ENCODE measurements around the gene TRMT112. TPM values are rescaled to one million over a fixed set of nuclear protein-coding genes. Genes with fewer than 3 reads are reported as not detected.

Gene TRMT112
- total RNA-seq, 2 experiments from 2014 or later = 197 TPM

DNA sequence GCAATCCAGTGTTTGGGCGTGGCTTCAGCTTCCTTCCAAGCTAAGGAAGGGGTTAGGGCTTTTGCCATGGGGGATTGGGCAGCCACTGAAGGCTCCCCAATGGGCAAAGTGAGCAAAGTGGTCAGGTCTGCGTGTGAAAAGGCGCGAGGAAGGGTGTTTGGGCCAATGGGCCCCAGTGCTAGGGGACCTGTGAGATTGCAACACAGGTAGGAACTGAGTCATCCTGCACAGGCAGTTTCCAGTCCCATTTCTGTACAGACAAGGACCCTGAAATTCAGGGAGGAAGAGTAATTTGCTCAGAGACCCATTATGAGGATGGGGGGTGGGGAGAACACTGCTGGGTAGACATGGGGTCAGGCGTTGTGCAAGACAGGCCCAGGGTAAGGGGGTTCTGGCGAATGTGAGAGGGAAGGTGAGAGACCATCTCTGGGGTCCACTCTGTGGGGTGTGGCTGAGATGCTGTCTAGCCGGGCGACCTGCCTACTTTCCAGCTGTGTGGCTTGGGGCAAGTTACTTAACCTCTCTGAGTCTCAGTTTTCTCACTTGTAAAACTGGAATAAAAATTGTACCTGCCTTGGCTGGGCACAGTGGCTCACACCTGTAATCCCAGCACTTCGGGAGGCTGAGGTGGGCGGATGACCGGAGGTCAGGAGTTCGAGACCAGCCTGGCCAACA lies 30.0 kb upstream of the TRMT112 start:
- no peak for DNase-seq
- intact Hi-C loops (cut with micrococcal nuclease) = no loop called here
- TF ChIP-seq, protein P1, sequence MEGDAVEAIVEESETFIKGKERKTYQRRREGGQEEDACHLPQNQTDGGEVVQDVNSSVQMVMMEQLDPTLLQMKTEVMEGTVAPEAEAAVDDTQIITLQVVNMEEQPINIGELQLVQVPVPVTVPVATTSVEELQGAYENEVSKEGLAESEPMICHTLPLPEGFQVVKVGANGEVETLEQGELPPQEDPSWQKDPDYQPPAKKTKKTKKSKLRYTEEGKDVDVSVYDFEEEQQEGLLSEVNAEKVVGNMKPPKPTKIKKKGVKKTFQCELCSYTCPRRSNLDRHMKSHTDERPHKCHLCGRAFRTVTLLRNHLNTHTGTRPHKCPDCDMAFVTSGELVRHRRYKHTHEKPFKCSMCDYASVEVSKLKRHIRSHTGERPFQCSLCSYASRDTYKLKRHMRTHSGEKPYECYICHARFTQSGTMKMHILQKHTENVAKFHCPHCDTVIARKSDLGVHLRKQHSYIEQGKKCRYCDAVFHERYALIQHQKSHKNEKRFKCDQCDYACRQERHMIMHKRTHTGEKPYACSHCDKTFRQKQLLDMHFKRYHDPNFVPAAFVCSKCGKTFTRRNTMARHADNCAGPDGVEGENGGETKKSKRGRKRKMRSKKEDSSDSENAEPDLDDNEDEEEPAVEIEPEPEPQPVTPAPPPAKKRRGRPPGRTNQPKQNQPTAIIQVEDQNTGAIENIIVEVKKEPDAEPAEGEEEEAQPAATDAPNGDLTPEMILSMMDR (IDR thresholded peaks at IDR 0.05) = no peak
- H3K27ac Mint-ChIP-seq = no peak overlapping the region
- CTCF ChIA-PET = interaction anchor here (8.1 kb wide), 1 partner anchor 9 kb away, joined by 75 read pairs; the partner anchor contains the start of gene RPS6KA4
- H3K4me1 Mint-ChIP-seq (ENCODE audit: low read depth) = peaks cover 7% of the 10 kb centered on the region
- no peak overlapping the region for H3K4me3 Mint-ChIP-seq
- H3K27me3 Mint-ChIP-seq = no peaks in the 10 kb centered on the region
- POLR2A ChIA-PET = interaction anchor here (1.9 kb wide), 1 partner anchor 11 kb away, joined by 5 read pairs; no protein-coding TSS in a partner anchor
- no peak for ATAC-seq
- H3K36me3 Mint-ChIP-seq (ENCODE audit: low read depth) = peaks cover 18% of the 10 kb centered on the region
- H3K9me3 Mint-ChIP-seq = no peaks in the 10 kb centered on the region

DNA sequence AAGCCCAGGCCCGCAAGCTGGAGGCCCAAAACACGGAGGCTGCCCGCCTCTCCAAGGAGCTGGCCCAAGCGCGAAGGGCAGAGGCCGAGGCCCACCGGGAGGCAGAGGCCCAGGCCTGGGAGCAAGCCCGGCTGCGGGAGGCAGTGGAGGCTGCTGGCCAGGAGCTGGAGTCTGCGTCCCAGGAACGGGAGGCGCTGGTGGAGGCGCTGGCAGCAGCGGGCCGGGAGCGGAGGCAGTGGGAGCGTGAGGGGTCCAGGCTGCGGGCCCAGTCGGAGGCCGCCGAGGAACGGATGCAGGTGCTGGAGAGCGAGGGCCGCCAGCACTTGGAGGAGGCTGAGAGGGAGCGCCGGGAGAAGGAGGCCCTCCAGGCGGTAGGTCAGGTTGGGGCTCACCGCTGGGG lies 27.4 kb upstream of the TRMT112 start:
- TF ChIP-seq, protein P1 (IDR thresholded peaks at IDR 0.05) = no peak
- peaks cover 20% of the 10 kb centered on the region for H3K4me1 Mint-ChIP-seq (ENCODE audit: low read depth)
- ATAC-seq (no peak), DNase-seq (no peak)
- H3K4me3 Mint-ChIP-seq = no peak overlapping the region
- peaks cover 29% of the 10 kb centered on the region for H3K36me3 Mint-ChIP-seq (ENCODE audit: low read depth)
- H3K27me3 Mint-ChIP-seq = no peaks in the 10 kb centered on the region
- POLR2A ChIA-PET = interaction anchor here (0.6 to 4.9 kb wide), 3 partner anchors 9 to 32 kb away, joined by 3 to 19 read pairs (median 6); no protein-coding TSS in a partner anchor
- intact Hi-C loops (cut with micrococcal nuclease) = no loop called here
- H3K27ac Mint-ChIP-seq = no peak overlapping the region
- no peaks in the 10 kb centered on the region for H3K9me3 Mint-ChIP-seq
- CTCF ChIA-PET = interaction anchor here (8.1 kb wide), 1 partner anchor 12 kb away, joined by 75 read pairs; the partner anchor contains the start of gene RPS6KA4

DNA sequence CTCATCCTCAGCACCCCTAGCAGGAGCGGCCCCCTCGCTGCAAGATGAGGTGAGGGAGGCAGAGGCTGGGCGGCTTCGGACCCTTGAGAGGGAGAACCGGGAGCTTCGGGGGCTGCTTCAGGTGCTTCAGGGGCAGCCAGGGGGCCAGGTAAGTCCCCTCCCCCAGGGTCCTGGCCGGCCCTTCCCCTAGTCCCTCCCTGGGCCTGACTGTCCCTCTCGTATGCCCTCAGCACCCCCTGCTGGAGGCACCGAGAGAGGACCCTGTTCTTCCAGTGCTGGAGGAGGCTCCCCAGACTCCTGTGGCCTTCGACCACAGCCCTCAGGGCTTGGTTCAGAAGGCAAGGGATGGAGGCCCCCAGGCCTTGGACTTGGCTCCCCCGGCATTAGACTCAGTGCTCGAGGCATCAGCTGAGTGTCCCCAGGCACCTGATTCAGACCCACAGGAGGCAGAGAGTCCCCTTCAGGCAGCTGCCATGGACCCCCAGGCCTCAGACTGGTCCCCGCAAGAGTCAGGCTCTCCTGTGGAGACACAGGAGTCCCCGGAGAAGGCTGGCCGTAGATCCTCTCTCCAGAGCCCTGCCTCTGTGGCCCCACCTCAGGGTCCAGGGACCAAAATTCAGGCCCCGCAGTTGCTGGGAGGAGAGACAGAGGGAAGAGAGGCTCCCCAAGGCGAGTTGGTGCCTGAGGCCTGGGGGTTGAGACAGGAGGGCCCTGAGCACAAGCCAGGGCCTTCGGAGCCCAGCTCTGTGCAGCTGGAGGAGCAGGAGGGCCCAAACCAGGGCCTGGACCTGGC lies 26.6 kb upstream of the TRMT112 start:
- Mint-ChIP-seq H3K9me3 (no peaks in the 10 kb centered on the region), H3K27me3 (no peaks in the 10 kb centered on the region), H3K36me3 (ENCODE audit: low read depth) (peaks cover 34% of the 10 kb centered on the region), H3K27ac (no peak overlapping the region), H3K4me1 (ENCODE audit: low read depth) (peaks cover 29% of the 10 kb centered on the region), H3K4me3 (no peak overlapping the region)
- TF ChIP-seq, protein P1 (IDR thresholded peaks at IDR 0.05) = peak; percentile 17
- DNase-seq (peak; percentile 35), ATAC-seq (no peak)
- ChIA-PET CTCF (interaction anchor here (2.9 to 8.1 kb wide), 2 partner anchors 12 kb away, joined by 10 to 75 read pairs; partner anchors contain the start of gene RPS6KA4), POLR2A (interaction anchor here (1.7 to 4.9 kb wide), 3 partner anchors 10 to 26 kb away, joined by 5 to 19 read pairs (median 6); partner anchors contain the start of genes PRDX5 and TRMT112)
- intact Hi-C loops (cut with micrococcal nuclease) = no loop called here

DNA sequence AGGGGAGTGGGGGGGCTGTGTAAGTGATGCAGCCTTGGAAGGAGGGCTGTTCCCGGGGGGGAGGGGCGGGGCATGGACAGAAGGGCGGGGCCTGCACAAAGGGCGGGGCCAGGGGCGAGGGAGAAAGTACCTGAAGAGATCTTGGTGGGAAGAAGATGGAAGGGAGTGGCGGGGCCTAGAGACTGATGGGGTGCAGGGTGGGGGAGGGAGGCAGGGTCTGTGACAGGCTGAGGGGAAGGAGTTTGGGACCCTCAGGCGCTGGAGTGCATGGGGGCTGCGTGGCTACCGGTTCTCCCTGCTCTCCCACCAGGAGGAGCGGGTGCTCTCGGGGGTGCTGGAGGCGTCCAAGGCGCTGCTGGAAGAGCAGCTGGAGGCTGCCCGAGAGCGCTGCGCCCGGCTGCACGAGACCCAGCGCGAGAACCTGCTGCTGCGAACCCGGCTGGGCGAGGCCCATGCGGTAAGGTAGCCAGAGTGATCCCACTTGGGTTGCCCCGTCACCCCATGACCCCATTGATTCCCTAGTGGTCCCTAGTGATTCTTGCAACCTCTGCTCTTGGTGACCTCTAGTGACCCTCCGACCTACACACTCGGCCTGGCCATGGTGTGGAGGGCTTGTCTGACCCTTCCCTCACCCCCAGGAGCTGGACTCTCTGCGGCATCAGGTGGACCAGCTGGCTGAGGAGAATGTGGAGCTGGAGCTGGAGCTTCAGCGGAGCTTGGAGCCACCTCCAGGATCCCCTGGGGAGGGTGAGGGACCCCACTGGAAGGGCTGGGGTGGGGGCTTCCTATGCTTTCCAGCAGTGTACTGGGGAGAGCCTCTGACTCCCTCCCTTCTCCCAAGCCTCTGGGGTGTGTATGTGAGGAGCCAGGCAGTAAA lies 25.7 kb upstream of the TRMT112 start:
- Mint-ChIP-seq H3K27me3 (no peaks in the 10 kb centered on the region), H3K36me3 (ENCODE audit: low read depth) (peaks cover 37% of the 10 kb centered on the region), H3K9me3 (no peaks in the 10 kb centered on the region), H3K27ac (no peak overlapping the region), H3K4me3 (no peak overlapping the region), H3K4me1 (ENCODE audit: low read depth) (peaks cover 33% of the 10 kb centered on the region)
- DNase-seq = no peak
- ATAC-seq = no peak
- TF ChIP-seq, protein P1 (IDR thresholded peaks at IDR 0.05) = no peak
- ChIA-PET POLR2A (interaction anchor here (0.9 to 4.9 kb wide), 5 partner anchors 7 to 136 kb away, joined by 3 to 19 read pairs (median 3); partner anchors contain the start of genes FERMT3, PRDX5 and TRMT112), CTCF (interaction anchor here (0.7 to 8.1 kb wide), 9 partner anchors 11 to 342 kb away, joined by 3 to 75 read pairs (median 5); partner anchors contain the start of genes CATSPERZ, PLCB3, PRDX5 and RPS6KA4)
- intact Hi-C loops (cut with micrococcal nuclease) = no loop called here

Data from activated CD8-positive, alpha-beta T cell treated with anti-CD3 and anti-CD28 coated beads for 36 hours (primary cell).